A549 (cell line): ENCODE data around the gene APCS. TPM values are rescaled to one million over a fixed set of nuclear protein-coding genes. Genes with fewer than 3 reads are reported as not detected.

Experiments used
- ATAC-seq, 2 experiments: fragments of 200-7000 bp in 1 of 2; fragments of >200 bp in 1 of 2; cut with Nextera tagmentation in 1 of 2; cut with Tn5 transposase in 1 of 2; 3 replicates each; pipeline versions ENCODE4 v1.8.0 to v1.9.1; 2018 to 2020; ENCODE audit warnings: mild to moderate bottlenecking in 1 of 2, moderate library complexity in 1 of 2
- CTCF ChIA-PET: fragments of 300-600 bp; sonication (Branson Sonifier 250); formaldehyde crosslinking; extraction: SDS; loops from one replicate; lab custom pipeline; 2021; ENCODE audit warnings: antibody characterized with exemption, inconsistent platforms; lab: Yijun Ruan, JAX
- POLR2A ChIA-PET: fragments of 350-600 bp; formaldehyde crosslinking; extraction: SDS; loops from one replicate; lab custom pipeline; 2021; ENCODE audit warnings: antibody characterized with exemption, inconsistent platforms; lab: Yijun Ruan, JAX
- DNase-seq, 2 experiments: peaks; one replicate each; pipeline versions ENCODE4 v3.0.0 to v3.0.0-alpha.2; 2011 to 2016; ENCODE audit warnings: low read depth in 1 of 2, low spot score in 1 of 2
- FAIRE-seq: peaks from 2 replicates; lab custom pipeline; 2011; peaks lifted over from hg19 to GRCh38; lab: Jason Lieb, UNC
- H3K27ac ChIP-seq, 2 experiments: fragments of >200 bp; sonication (Bioruptor Twin); formaldehyde crosslinking; 3 replicates each; pipeline ENCODE4 v1.5.1; 2016 to 2017
- H3K4me1 ChIP-seq: fragments of >200 bp; sonication (Bioruptor Twin); formaldehyde crosslinking; 3 replicates; pipeline ENCODE4 v1.6.1; 2016
- H3K4me2 ChIP-seq: fragments of >200 bp; sonication (Bioruptor Twin); formaldehyde crosslinking; 3 replicates; pipeline ENCODE4 v1.6.1; 2016
- H3K4me3 ChIP-seq: fragments of >200 bp; sonication (Bioruptor Twin); formaldehyde crosslinking; 3 replicates; pipeline ENCODE4 v1.5.1; 2016
- H3K9me3 ChIP-seq: fragments of >200 bp; sonication (Bioruptor Twin); formaldehyde crosslinking; 3 replicates; pipeline ENCODE4 v1.6.1; 2016
- BCL3 ChIP-seq: fragments of >200 bp; sonication (Bioruptor Twin); formaldehyde crosslinking; IDR thresholded peaks from 3 replicates; pipeline ENCODE4 v1.6.1; 2016
- CBX8 ChIP-seq: fragments of 200-600 bp; sonication (generic); IDR thresholded peaks from 2 replicates; pipeline ENCODE4 v1.6.1; 2016
- CEBPB ChIP-seq, 2 experiments: fragments of >200 bp in 1 of 2; sonication (Bioruptor Twin) in 1 of 2; formaldehyde crosslinking in 1 of 2; IDR thresholded peaks; 2 replicates each; pipeline ENCODE4 v1.6.1; 2012 to 2016
- EHF ChIP-seq: fragments of 250-450 bp; sonication (Bioruptor Pico); IDR thresholded peaks from 2 replicates; pipeline ENCODE4 v1.5.0; 2020; ENCODE audit warnings: mild to moderate bottlenecking
- EP300 ChIP-seq, 2 experiments: fragments of >200 bp; sonication (Bioruptor Twin); formaldehyde crosslinking; IDR thresholded peaks; 2 replicates in 1 of 2; 3 replicates in 1 of 2; pipeline ENCODE4 v1.6.1; 2016 to 2017
- FOSL2 ChIP-seq, 2 experiments: fragments of 450-650 bp in 1 of 2; fragments of >200 bp in 1 of 2; sonication (Bioruptor Twin) in 1 of 2; formaldehyde crosslinking; IDR thresholded peaks; 2 replicates each; pipeline versions ENCODE4 v1.5.0 to v1.6.1; 2016 to 2020; ENCODE audit warnings: mild to moderate bottlenecking in 1 of 2, moderate library complexity in 1 of 2
- FOXS1 ChIP-seq: fragments of 250-450 bp; sonication (Bioruptor Pico); IDR thresholded peaks from 2 replicates; pipeline ENCODE4 v1.5.0; 2020; ENCODE audit warnings: mild to moderate bottlenecking, moderate library complexity
- GATA3 ChIP-seq: IDR thresholded peaks from 2 replicates; pipeline ENCODE4 v1.6.1; 2012; ENCODE audit warnings: borderline replicate concordance
- HDAC2 ChIP-seq: fragments of 200-600 bp; sonication (generic); IDR thresholded peaks from 2 replicates; pipeline ENCODE4 v1.6.1; 2016
- HEYL ChIP-seq: fragments of 250-450 bp; sonication (Bioruptor Pico); IDR thresholded peaks from 2 replicates; pipeline ENCODE4 v1.8.0; 2021; ENCODE audit warnings: mild to moderate bottlenecking, moderate library complexity
- HOXB13 ChIP-seq: fragments of 250-450 bp; sonication (Bioruptor Pico); IDR thresholded peaks from 2 replicates; pipeline ENCODE4 v1.5.0; 2020; ENCODE audit warnings: low read depth, mild to moderate bottlenecking, moderate library complexity
- KDM5A ChIP-seq: fragments of 200-600 bp; sonication (generic); IDR thresholded peaks from 2 replicates; pipeline ENCODE4 v1.6.1; 2016; ENCODE audit warnings: antibody characterized with exemption, mild to moderate bottlenecking
- PBX3 ChIP-seq: IDR thresholded peaks from 2 replicates; pipeline ENCODE4 v1.6.1; 2012
- PHF8 ChIP-seq: fragments of 200-600 bp; sonication (generic); IDR thresholded peaks from 2 replicates; pipeline ENCODE4 v1.6.1; 2016; ENCODE audit warnings: low read depth, mild to moderate bottlenecking, antibody characterized with exemption, moderate library complexity, borderline replicate concordance
- SMC3 ChIP-seq: fragments of >200 bp; sonication (Bioruptor Twin); formaldehyde crosslinking; IDR thresholded peaks from 3 replicates; pipeline ENCODE4 v1.6.1; 2018; ENCODE audit warnings: inconsistent platforms
- SREBF2 ChIP-seq: fragments of 450-650 bp; IDR thresholded peaks from 2 replicates; pipeline ENCODE4 v1.6.1; 2014; ENCODE audit warnings: mild to moderate bottlenecking, moderate library complexity
- TP53 ChIP-seq: fragments of 250-450 bp; sonication (Bioruptor Pico); IDR thresholded peaks from 2 replicates; pipeline ENCODE4 v1.5.0; 2021; ENCODE audit warnings: mild to moderate bottlenecking, moderate library complexity
- ZFP36 ChIP-seq: fragments of 450-650 bp; IDR thresholded peaks from 2 replicates; pipeline ENCODE4 v1.6.1; 2014; ENCODE audit warnings: borderline replicate concordance; ENCODE audit not compliant: partially characterized antibody
- WGBS: methylation state at CpG from one replicate; pipeline ENCODE4 v1.1.6; 2017; ENCODE audit errors: missing lambda C conversion rate; 5-methylcytosine and 5-hydroxymethylcytosine counted together
- polyA plus RNA-seq, 4 experiments: library from polyadenylated mRNA; depleted of rRNA in 3 of 4; stranded (reverse); fragments of >200 nt; fragmentation: RNase III in 1 of 4; extraction: RNeasy Plus Mini Kit Qiagen cat#74134 plus additional on column Dnase treatment in 1 of 4; gene quantifications; 2 replicates in 3 of 4; 3 replicates in 1 of 4; pipeline ENCODE4 v1.2.3, GENCODE V29; 2011 to 2017
- TF ChIP-seq, protein P1 (sequence below): IDR thresholded peaks from 2 replicates; pipeline ENCODE4 v1.6.1; 2012
- TF ChIP-seq, protein P2 (sequence below): fragments of 200-600 bp; sonication (generic); IDR thresholded peaks from 2 replicates; pipeline ENCODE4 v1.6.1; 2016; ENCODE audit warnings: antibody characterized with exemption, mild to moderate bottlenecking, moderate library complexity

APCS gene
- polyA plus RNA-seq, 2 of the 4 experiments (the other 2 are of a cell fraction): not detected

GRCh38 chr1:159556931-159557369 is 30.7 kb upstream of the APCS start:
- no peak overlapping the region for H3K27ac ChIP-seq
- ChIA-PET CTCF (no interaction called here), POLR2A (no interaction called here)
- TF ChIP-seq SREBF2 (no peak), KDM5A (no peak), HDAC2 (no peak), HOXB13 (CRISPR knock-in tag) (no peak), FOSL2 (IDR thresholded peaks at IDR 0.05) (no peak), FOSL2 (CRISPR knock-in tag; IDR thresholded peaks at IDR 0.05) (no peak), CEBPB (IDR thresholded peaks at IDR 0.05) (no peak), TP53 (CRISPR knock-in tag) (no peak), PBX3 (no peak), FOXS1 (CRISPR knock-in tag) (no peak), BCL3 (no peak)
- TF ChIP-seq, protein P1, sequence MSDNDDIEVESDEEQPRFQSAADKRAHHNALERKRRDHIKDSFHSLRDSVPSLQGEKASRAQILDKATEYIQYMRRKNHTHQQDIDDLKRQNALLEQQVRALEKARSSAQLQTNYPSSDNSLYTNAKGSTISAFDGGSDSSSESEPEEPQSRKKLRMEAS: no peak
- TF ChIP-seq, protein P2, sequence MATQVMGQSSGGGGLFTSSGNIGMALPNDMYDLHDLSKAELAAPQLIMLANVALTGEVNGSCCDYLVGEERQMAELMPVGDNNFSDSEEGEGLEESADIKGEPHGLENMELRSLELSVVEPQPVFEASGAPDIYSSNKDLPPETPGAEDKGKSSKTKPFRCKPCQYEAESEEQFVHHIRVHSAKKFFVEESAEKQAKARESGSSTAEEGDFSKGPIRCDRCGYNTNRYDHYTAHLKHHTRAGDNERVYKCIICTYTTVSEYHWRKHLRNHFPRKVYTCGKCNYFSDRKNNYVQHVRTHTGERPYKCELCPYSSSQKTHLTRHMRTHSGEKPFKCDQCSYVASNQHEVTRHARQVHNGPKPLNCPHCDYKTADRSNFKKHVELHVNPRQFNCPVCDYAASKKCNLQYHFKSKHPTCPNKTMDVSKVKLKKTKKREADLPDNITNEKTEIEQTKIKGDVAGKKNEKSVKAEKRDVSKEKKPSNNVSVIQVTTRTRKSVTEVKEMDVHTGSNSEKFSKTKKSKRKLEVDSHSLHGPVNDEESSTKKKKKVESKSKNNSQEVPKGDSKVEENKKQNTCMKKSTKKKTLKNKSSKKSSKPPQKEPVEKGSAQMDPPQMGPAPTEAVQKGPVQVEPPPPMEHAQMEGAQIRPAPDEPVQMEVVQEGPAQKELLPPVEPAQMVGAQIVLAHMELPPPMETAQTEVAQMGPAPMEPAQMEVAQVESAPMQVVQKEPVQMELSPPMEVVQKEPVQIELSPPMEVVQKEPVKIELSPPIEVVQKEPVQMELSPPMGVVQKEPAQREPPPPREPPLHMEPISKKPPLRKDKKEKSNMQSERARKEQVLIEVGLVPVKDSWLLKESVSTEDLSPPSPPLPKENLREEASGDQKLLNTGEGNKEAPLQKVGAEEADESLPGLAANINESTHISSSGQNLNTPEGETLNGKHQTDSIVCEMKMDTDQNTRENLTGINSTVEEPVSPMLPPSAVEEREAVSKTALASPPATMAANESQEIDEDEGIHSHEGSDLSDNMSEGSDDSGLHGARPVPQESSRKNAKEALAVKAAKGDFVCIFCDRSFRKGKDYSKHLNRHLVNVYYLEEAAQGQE: no peak
- WGBS: 15% methylated on average over 3 of the region's 3 CpGs
- H3K9me3 ChIP-seq: no peaks in the 10 kb centered on the region
- ATAC-seq (no peak), DNase-seq (no peak), FAIRE-seq (no peak)
- no peaks in the 10 kb centered on the region for H3K4me1 ChIP-seq
- no peak overlapping the region for H3K4me3 ChIP-seq
- no peak overlapping the region for H3K4me2 ChIP-seq

DNA sequence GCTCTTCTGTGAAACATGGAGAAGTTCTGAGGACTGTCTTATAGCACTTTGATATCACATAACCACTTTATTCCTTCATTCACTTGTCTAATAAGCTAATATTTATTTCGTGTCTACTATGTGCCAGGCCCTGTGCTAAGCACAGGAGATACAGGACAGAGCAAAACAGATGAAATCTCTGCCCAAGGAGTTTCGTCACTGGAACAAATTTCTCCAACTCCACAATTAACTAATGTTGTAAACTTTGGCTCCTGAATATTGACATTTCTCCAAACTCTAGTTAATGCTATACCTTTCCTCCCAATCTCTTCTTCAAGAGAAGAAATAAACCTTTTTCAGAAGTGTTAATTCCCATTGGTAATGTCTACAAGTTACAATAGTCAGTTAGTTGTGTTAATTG is 27.0 kb upstream of the APCS start:
- 32% methylated on average over 2 of the region's 2 CpGs for WGBS
- Histone ChIP-seq H3K4me3 (no peak overlapping the region), H3K9me3 (peaks cover 4% of the 10 kb centered on the region; the same call in 1 of the 3 replicates), H3K4me1 (no peaks in the 10 kb centered on the region), H3K4me2 (no peak overlapping the region), H3K27ac (no peak overlapping the region)
- POLR2A ChIA-PET: no interaction called here
- DNase-seq (no peak), FAIRE-seq (no peak), ATAC-seq (no peak)
- TF ChIP-seq CEBPB (IDR thresholded peaks at IDR 0.05): no peak
- no peak for TF ChIP-seq EHF (CRISPR knock-in tag)
- TF ChIP-seq GATA3: no peak
- no peak for TF ChIP-seq SMC3
- CTCF ChIA-PET: no interaction called here

DNA sequence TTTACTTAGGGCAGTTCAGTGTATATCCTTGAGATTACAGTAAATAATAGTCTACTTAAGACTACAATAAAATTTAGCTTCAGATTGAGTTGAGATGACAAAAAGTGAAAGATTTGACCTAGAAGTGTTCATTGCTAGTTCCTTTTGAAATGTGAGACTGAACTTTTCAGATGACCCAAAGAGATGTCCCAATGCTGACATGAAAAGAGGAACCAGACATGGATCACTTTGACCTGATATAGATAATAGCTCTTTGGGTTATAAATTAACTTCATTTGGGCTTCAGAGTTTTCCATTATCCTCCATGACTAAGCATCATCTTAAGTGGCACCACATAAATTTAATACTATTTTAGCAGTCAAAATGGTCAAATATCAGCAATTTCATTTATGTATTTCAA is 26.1 kb upstream of the APCS start:
- no peaks in the 10 kb centered on the region for H3K4me1 ChIP-seq
- H3K9me3 ChIP-seq: peaks cover 5% of the 10 kb centered on the region; the same call in 1 of the 3 replicates
- CTCF ChIA-PET: no interaction called here
- no peak overlapping the region for H3K4me2 ChIP-seq
- DNase-seq (no peak), ATAC-seq (no peak), FAIRE-seq (no peak)
- no peak overlapping the region for H3K4me3 ChIP-seq
- H3K27ac ChIP-seq: no peak overlapping the region
- no peak for TF ChIP-seq EP300 (IDR thresholded peaks at IDR 0.05)
- TF ChIP-seq SREBF2: no peak
- TF ChIP-seq BCL3: no peak
- TF ChIP-seq PHF8: no peak
- no peak for TF ChIP-seq CBX8
- TF ChIP-seq HEYL (CRISPR knock-in tag): no peak
- no peak for TF ChIP-seq ZFP36
- TF ChIP-seq SMC3: no peak
- POLR2A ChIA-PET: no interaction called here
